ENCODE measurements around the gene FKRP. TPM values are rescaled to one million over a fixed set of nuclear protein-coding genes. Genes with fewer than 3 reads are reported as not detected.

The FKRP gene
- total RNA-seq, 3 donors from 2014 or later (not counting 1 experiment from before 2014, with no cell fraction given) = 19.1 to 23.3 (median 19.8) TPM

DNA sequence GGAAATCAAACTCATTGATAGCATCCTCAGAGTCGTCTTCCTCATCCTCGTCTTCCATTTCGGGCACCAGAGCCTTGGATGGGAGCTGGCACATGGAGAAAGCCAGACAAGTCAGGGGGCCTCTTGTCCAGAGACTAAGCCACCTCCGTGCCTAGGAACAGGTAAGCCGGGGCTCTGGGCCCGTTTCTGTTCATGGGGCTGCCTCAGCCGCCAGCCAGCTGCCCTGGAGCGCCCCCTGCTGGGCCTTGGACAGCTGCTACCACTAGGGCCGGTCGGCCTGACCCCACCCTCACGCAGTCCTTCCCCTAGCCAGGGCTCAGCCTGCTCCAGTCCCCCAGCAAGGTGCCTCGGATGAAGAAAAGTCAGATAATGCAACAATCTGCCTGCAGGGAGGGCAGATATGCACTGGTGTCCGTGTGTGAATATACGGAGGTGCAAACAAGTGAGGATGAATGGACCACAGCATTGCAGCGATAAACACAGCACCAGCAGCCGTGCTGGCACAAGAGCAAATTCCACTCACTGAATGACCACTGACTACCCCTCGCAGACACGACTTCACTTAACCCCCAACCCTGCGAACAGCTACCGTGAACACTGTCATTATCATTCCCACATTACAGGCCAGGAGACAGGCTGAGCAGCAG, 17.0 kb upstream of the FKRP start:
- intact Hi-C loops (cut with micrococcal nuclease) = loop anchor here (1.0 kb wide), 2 partner anchors 25 to 115 kb away; no protein-coding TSS in a partner anchor
- TF ChIP-seq, protein P1, sequence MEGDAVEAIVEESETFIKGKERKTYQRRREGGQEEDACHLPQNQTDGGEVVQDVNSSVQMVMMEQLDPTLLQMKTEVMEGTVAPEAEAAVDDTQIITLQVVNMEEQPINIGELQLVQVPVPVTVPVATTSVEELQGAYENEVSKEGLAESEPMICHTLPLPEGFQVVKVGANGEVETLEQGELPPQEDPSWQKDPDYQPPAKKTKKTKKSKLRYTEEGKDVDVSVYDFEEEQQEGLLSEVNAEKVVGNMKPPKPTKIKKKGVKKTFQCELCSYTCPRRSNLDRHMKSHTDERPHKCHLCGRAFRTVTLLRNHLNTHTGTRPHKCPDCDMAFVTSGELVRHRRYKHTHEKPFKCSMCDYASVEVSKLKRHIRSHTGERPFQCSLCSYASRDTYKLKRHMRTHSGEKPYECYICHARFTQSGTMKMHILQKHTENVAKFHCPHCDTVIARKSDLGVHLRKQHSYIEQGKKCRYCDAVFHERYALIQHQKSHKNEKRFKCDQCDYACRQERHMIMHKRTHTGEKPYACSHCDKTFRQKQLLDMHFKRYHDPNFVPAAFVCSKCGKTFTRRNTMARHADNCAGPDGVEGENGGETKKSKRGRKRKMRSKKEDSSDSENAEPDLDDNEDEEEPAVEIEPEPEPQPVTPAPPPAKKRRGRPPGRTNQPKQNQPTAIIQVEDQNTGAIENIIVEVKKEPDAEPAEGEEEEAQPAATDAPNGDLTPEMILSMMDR (IDR thresholded peaks at IDR 0.05) = peak; percentile 87
- Histone ChIP-seq H3K4me3 (ENCODE audit: low read length) (no peak overlapping the region), H3K9me3 (ENCODE audit: control insufficient read depth, insufficient read depth, low read length) (no peaks in the 10 kb centered on the region), H3K36me3 (ENCODE audit: control insufficient read depth, insufficient read depth, low read length) (peaks cover 73% of the 10 kb centered on the region), H3K27me3 (ENCODE audit: control insufficient read depth, insufficient read depth, low read length) (no peaks in the 10 kb centered on the region), H3K27ac (ENCODE audit: low read length) (no peak overlapping the region), H3K4me1 (ENCODE audit: control insufficient read depth, insufficient read depth, low read length) (peaks cover 36% of the 10 kb centered on the region)
- ATAC-seq (peak; percentile 85 to 93 (median 88)), DNase-seq (peak; percentile 86 to 90)
- H3K4me1 Mint-ChIP-seq = peaks cover 12 to 44% of the 10 kb centered on the region in 2 donors
- no peaks in the 10 kb centered on the region for H3K36me3 Mint-ChIP-seq
- no peaks in the 10 kb centered on the region for H3K9me3 Mint-ChIP-seq
- WGBS (ENCODE audit: insufficient coverage) = 49% methylated on average over 20 of the region's 20 CpGs
- H3K27ac Mint-ChIP-seq = no peak overlapping the region
- H3K4me3 Mint-ChIP-seq = peak overlapping the region; percentile 13
- H3K27me3 Mint-ChIP-seq (ENCODE audit: low read depth in 2 of 2) = no peaks in the 10 kb centered on the region

DNA sequence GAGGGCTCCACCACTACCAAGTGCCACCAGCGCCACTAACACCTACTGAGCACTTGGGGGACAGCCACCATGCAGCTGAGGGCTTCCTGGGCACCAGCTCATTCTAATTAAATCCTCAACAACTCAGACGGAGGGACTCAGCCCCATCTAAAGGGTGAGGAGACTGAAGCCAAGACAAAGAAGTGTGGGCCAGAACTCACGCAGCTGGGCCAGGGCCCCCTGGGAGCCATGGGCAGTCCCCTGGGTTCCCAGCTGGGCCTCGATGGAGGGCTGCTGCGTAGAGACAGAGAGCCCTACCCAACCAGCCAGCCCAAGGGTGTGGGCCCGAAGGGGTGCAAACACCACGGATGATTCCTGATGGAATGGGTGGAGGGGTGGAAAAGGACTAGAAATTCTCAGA, 16.2 kb upstream of the FKRP start:
- ATAC-seq (no peak), DNase-seq (no peak)
- Mint-ChIP-seq H3K27ac (no peak overlapping the region), H3K27me3 (ENCODE audit: low read depth in 2 of 2) (no peaks in the 10 kb centered on the region), H3K4me3 (no peak overlapping the region), H3K4me1 (peaks cover 12 to 39% of the 10 kb centered on the region in 2 donors), H3K36me3 (no peaks in the 10 kb centered on the region), H3K9me3 (no peaks in the 10 kb centered on the region)
- intact Hi-C loops (cut with micrococcal nuclease) = no loop called here
- Histone ChIP-seq H3K4me3 (ENCODE audit: low read length) (no peak overlapping the region), H3K36me3 (ENCODE audit: control insufficient read depth, insufficient read depth, low read length) (peaks cover 73% of the 10 kb centered on the region), H3K4me1 (ENCODE audit: control insufficient read depth, insufficient read depth, low read length) (peaks cover 32% of the 10 kb centered on the region), H3K27me3 (ENCODE audit: control insufficient read depth, insufficient read depth, low read length) (no peaks in the 10 kb centered on the region), H3K27ac (ENCODE audit: low read length) (no peak overlapping the region), H3K9me3 (ENCODE audit: control insufficient read depth, insufficient read depth, low read length) (no peaks in the 10 kb centered on the region)
- WGBS (ENCODE audit: insufficient coverage) = 83% methylated on average over 7 of the region's 7 CpGs
- TF ChIP-seq, protein P1 (IDR thresholded peaks at IDR 0.05) = no peak

DNA sequence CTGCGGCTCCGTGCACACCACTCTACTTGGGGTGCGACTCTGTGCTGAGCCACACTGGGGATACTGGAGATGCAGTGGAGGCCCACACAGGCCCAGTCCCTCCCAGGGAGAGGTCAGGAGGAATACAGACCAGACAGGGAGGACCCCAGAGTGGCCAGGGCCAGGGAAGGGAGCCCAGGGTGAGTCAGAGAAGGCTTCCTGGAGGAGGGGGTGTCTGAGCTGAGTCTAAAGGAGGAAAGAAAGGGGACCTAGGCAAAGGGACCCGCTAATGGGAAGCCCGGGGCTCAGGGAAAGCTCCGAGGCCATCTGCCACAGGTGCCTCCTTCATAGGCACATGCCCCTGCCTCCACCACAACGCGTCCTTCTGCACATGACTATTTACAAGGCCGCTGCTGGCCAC, 15.7 kb upstream of the FKRP start:
- Histone ChIP-seq H3K27me3 (ENCODE audit: control insufficient read depth, insufficient read depth, low read length) (no peaks in the 10 kb centered on the region), H3K4me3 (ENCODE audit: low read length) (no peak overlapping the region), H3K27ac (ENCODE audit: low read length) (no peak overlapping the region), H3K36me3 (ENCODE audit: control insufficient read depth, insufficient read depth, low read length) (peaks cover 72% of the 10 kb centered on the region), H3K9me3 (ENCODE audit: control insufficient read depth, insufficient read depth, low read length) (no peaks in the 10 kb centered on the region), H3K4me1 (ENCODE audit: control insufficient read depth, insufficient read depth, low read length) (peaks cover 32% of the 10 kb centered on the region)
- H3K27ac Mint-ChIP-seq = no peak overlapping the region
- H3K27me3 Mint-ChIP-seq (ENCODE audit: low read depth in 2 of 2) = no peaks in the 10 kb centered on the region
- ATAC-seq = no peak
- intact Hi-C loops (cut with micrococcal nuclease) = no loop called here
- 98% methylated on average over 9 of the region's 9 CpGs for WGBS (ENCODE audit: insufficient coverage)
- peaks cover 12 to 39% of the 10 kb centered on the region in 2 donors for H3K4me1 Mint-ChIP-seq
- H3K36me3 Mint-ChIP-seq = no peaks in the 10 kb centered on the region
- H3K9me3 Mint-ChIP-seq = no peaks in the 10 kb centered on the region
- no peak for DNase-seq
- H3K4me3 Mint-ChIP-seq = peak overlapping the region; percentile 42
- TF ChIP-seq, protein P1 (IDR thresholded peaks at IDR 0.05) = no peak

DNA sequence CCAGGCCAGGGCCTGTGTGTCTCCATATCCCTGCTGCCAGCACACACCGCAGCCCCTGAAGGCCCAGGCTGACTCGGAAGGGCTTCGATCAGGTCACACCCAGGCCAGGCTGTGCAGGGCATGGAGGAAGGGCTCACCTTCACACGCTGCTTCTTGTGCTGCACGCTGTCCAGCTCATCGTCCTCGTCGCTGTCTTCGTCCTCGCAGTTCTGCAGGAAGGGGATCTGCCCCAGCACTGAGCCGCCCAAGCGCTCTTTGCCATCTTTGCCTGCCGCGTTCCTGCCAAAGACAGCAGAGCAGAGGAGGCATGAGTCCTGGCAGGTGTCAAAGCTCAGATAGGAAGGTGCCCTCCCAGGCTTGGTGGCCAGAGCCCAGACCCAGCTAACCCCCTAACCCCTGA, 15.3 kb upstream of the FKRP start:
- ATAC-seq (no peak), DNase-seq (no peak)
- Histone ChIP-seq H3K4me1 (ENCODE audit: control insufficient read depth, insufficient read depth, low read length) (peaks cover 32% of the 10 kb centered on the region), H3K27me3 (ENCODE audit: control insufficient read depth, insufficient read depth, low read length) (no peaks in the 10 kb centered on the region), H3K27ac (ENCODE audit: low read length) (no peak overlapping the region), H3K9me3 (ENCODE audit: control insufficient read depth, insufficient read depth, low read length) (no peaks in the 10 kb centered on the region), H3K4me3 (ENCODE audit: low read length) (no peak overlapping the region), H3K36me3 (ENCODE audit: control insufficient read depth, insufficient read depth, low read length) (peaks cover 69% of the 10 kb centered on the region)
- intact Hi-C loops (cut with micrococcal nuclease) = no loop called here
- WGBS (ENCODE audit: insufficient coverage) = 96% methylated on average over 14 of the region's 14 CpGs
- H3K9me3 Mint-ChIP-seq = no peaks in the 10 kb centered on the region
- peak overlapping the region; percentile 42 for H3K4me3 Mint-ChIP-seq
- TF ChIP-seq, protein P1 (IDR thresholded peaks at IDR 0.05) = no peak
- no peaks in the 10 kb centered on the region for H3K27me3 Mint-ChIP-seq (ENCODE audit: low read depth in 2 of 2)
- no peaks in the 10 kb centered on the region for H3K36me3 Mint-ChIP-seq
- peak overlapping the region in 1 of 2 donors; percentile 73 for H3K27ac Mint-ChIP-seq
- peaks cover 12 to 37% of the 10 kb centered on the region in 2 donors for H3K4me1 Mint-ChIP-seq
